IPS-18c (cell line): ENCODE measurements around the gene MCU.
"Not testable (repeated sequence)": the region's sequence is repeated elsewhere in the genome, so short reads cannot be mapped to it uniquely, and the experiment has no call there.

ENCODE experiments used
- H3K4me3 ChIP-seq: 2 replicates; pipeline ENCODE4 v1.7.0; 2013; ENCODE audit warnings: low read depth, mild to moderate bottlenecking, low read length, moderate library complexity; ENCODE audit not compliant: insufficient read depth
- H3K9me3 ChIP-seq: one replicate; pipeline ENCODE4 v1.6.1; 2013; ENCODE audit warnings: mild to moderate bottlenecking, low read length, moderate library complexity; ENCODE audit not compliant: control insufficient read depth, insufficient read depth

MCU gene

DNA sequence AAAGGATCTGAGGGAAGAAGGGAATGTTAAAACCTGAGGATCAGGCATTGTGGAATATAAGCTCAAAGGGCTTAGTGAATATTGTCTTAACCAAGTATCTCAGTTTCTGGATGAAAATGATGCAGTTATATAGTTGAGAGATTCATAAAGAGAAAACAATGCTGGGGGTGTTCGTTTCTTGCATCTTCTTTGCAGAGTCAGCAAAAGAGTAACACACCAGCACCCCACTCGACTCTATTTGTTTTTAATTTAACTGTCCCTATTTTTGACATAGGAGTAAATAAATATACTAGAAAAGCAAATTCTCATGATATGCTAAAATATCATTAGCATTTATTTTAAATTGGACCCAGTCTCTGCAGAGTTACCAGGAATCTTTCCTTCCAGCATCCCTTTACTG is 194.0 kb downstream of the MCU start:
- Histone ChIP-seq H3K4me3 (no peak overlapping the region), H3K9me3 (no peaks in the 10 kb centered on the region)

DNA sequence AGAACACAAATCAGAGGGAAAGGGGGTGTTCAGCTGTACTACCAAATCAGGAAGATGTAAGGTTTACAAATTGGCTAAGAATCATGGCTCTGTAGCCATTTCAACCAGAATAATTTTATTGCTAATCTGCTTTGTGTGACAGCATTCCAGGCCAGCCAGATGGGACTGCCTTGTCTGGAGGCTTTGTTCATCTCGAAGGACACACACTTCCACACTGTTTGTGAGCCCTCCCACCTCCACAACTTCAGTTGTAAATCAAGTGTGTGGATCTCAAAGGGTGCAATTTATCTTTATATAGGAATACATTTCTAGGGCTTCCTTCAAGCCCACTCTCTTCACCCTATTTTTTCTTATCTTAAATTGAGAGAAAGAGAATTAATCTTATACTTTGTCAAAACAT is 194.7 kb downstream of the MCU start:
- Histone ChIP-seq H3K4me3 (no peak overlapping the region), H3K9me3 (no peaks in the 10 kb centered on the region)

DNA sequence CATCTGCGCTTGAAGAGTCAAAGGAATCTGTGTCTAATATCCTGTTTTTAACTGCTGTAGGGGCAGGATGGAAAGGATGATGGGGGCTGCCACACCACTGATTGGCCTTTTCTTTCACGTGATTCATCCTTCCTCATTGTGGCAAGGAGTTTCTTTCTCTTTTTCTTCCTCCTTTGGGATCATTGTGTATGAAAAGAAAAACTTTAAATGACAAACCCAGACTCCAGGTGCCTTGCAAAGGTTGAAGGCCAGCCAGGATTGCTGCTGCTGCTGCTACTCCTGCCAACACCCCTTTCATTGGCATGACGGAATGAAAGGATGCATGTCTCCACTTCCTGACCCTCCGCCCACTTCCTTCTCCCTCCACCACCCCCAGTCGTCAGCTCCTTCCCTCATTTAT is 195.1 kb downstream of the MCU start:
- no peak overlapping the region for H3K4me3 ChIP-seq
- no peaks in the 10 kb centered on the region for H3K9me3 ChIP-seq

GRCh38 chr10:72888151-72888638 is 196.3 kb downstream of the MCU start:
- no peaks in the 10 kb centered on the region for H3K9me3 ChIP-seq
- H3K4me3 ChIP-seq = no peak overlapping the region

DNA sequence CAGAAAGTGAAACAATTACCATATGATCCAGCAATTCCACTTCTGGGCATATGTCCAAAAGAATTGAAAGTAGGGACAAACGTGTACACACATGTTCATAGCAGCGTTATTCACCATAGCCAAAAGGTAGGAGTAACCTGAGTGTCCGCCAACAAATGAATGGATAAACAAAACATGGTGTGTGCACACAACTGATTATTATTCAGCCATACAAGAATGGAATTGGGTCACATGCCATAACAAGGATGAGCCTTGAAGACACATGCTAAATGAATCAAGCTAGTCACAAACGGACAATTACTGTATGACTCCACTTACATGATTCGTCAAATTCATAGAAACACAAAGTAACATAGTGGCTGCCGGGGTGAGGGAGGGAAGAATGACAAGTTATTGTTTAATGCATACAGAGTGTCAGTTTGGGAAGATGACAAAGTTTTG is 197.5 kb downstream of the MCU start:
- Histone ChIP-seq H3K9me3 (no peaks in the 10 kb centered on the region), H3K4me3 (no peak overlapping the region)

GRCh38 chr10:72890086-72890485 is 198.1 kb downstream of the MCU start:
- H3K4me3 ChIP-seq = no peak overlapping the region
- no peaks in the 10 kb centered on the region for H3K9me3 ChIP-seq

- Histone ChIP-seq H3K9me3 (no peaks in the 10 kb centered on the region), H3K4me3 (no peak within 1 kb of the TSS)
These were observed 201.3 kb downstream of the MCU start, which contains the start of gene OIT3 for GRCh38 chr10:72893136-72893798. OIT3 (plus strand) TSS chr10:72893739; CDS start chr10:72893799, 60 bp downstream.

DNA sequence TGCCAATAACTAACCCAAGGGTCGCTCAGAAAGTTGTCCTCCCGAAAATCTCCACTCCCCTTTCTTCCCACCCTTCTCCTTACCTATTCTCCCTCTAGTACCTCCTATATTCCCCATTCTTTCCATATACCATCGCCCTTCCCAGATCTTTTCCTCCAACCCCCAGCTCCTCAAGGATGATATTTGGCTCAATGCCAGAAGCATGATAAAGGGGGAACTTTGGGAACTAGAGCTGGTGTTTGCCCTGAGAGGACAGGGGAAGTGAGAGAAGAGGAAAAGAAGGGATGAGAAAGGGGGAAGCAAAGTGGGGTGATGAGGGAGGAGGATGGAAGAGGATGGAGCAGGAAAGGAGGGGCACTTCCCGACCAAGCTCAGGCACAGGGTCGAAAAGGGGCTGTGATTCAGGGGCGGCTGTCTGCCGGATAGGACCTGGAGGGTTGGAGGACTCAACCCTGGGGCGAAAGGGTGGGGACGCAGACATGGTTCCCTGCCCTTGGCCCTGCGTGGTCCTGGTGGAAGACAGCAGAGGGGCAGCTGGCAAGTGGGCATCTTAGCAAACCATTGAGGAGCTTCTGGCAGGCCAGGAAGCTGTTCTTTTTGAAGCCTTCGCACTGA is 203.4 kb downstream of the MCU start:
- Histone ChIP-seq H3K4me3 (no peak overlapping the region), H3K9me3 (no peaks in the 10 kb centered on the region)

- no peak overlapping the region for H3K4me3 ChIP-seq
- H3K9me3 ChIP-seq = no peaks in the 10 kb centered on the region
These were observed 206.7 kb downstream of the MCU start for GRCh38 chr10:72898616-72899015.

DNA sequence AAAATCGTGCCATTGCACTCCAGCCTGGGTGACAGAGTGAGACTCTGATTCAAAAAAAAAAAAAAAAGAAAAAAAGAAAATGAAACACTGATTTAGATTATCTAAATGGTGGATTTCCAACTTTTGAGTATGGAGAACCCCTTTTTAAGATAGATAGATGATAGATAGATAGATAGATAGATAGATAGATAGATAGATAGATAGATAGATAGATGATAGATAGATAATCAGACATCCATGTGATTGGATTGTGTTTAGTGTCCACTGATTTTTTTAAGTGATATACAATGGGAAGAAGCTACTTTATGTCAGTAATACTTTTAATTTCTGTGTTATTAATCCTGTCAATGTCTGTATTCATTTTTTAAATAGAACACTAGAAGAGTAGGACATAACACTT is 207.6 kb downstream of the MCU start:
- Histone ChIP-seq H3K4me3 (no peak overlapping the region), H3K9me3 (no peaks in the 10 kb centered on the region)

- H3K9me3 ChIP-seq, H3K4me3 ChIP-seq: not testable (repeated sequence)
These were observed 212.1 kb downstream of the MCU start for GRCh38 chr10:72903941-72904446.

- Histone ChIP-seq H3K9me3 (no peaks in the 10 kb centered on the region), H3K4me3 (no peak overlapping the region)
These were observed 212.9 kb downstream of the MCU start for GRCh38 chr10:72904806-72905205.

GRCh38 chr10:72906446-72906845 is 214.5 kb downstream of the MCU start:
- Histone ChIP-seq H3K9me3 (no peaks in the 10 kb centered on the region), H3K4me3 (no peak overlapping the region)

DNA sequence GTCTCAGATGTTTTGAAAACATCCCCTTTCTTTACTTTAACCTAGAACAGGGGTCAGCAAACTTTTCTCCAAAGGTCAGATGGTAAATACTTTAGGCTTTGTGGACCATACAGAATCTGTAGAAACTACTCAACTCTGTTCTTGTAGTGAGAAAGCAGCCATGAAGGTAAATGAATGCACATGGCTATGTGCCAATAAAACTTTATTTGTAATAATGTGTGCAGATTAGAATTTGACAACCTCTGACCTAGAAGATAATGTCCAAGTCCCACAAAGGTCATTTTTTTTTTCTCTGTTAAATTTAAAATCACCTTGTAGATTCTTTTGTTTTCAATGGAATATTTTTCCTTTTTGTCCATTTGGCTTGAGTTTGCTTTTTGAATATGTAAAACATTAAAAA is 218.8 kb downstream of the MCU start:
- no peaks in the 10 kb centered on the region for H3K9me3 ChIP-seq
- no peak overlapping the region for H3K4me3 ChIP-seq

GRCh38 chr10:72911758-72912157 is 219.8 kb downstream of the MCU start:
- no peak overlapping the region for H3K4me3 ChIP-seq

DNA sequence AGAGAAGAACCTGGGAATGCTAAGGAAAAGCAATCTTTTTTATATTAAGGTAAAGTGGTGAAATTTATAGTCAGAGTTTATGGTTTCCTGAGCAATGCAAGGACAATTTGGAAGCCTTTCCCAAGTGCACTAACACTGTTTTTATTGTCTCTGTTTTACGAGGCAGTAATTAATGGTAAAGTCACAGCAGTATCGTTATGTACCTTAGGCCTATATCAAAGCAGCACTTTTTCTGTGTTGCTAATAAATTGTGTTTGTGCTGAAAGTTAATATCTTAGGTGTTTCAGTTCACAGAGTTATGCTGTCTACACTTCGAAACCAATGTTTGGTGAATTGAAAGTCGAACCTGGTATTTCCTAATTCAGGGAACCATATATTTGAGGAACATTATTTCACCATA is 220.8 kb downstream of the MCU start:
- H3K4me3 ChIP-seq = no peak overlapping the region
- H3K9me3 ChIP-seq = no peaks in the 10 kb centered on the region

More at GRCh38 chr10:72911758-72912157, 219.8 kb downstream of the MCU start:
- H3K9me3 ChIP-seq = no peaks in the 10 kb centered on the region

- Histone ChIP-seq H3K9me3 (no peaks in the 10 kb centered on the region), H3K4me3 (no peak overlapping the region)
These were observed 221.3 kb downstream of the MCU start for GRCh38 chr10:72913287-72913686.

DNA sequence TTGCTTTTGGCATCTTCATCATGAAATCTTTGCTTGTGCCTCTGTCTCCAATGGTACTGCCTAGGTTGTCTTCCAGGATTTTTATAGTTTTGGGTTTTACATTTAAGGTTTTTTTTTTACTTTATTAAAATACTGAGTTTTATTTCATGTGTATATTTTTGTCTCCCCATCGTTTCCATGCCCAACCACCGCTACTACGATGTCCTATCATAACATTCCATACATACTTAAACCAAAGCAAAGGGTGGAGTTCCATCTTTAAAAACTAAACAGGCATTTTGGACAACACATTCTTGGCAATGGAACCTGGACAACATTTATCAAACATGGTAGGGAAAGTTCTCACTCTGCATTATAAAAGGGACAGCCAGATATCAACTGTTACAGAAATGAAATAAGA is 225.3 kb downstream of the MCU start:
- not testable (repeated sequence) for H3K4me3 ChIP-seq, H3K9me3 ChIP-seq
